Uterus (tissue), 2 donors: ENCODE data around the gene ARHGEF7.

Experiments
- POLR2A ChIP-seq, 2 donors: fragments of 450-650 bp; IDR thresholded peaks; one replicate each; pipeline ENCODE4 v1.6.1; 2016; ENCODE audit warnings: antibody characterized with exemption in 2 of 2, mild to moderate bottlenecking in 1 of 2, moderate library complexity in 1 of 2
- TF ChIP-seq, protein P1 (sequence below), 4 experiments: fragments of 200-600 bp in 2 of 4; fragments of 450-650 bp in 2 of 4; sonication (generic) in 2 of 4; IDR thresholded peaks; one replicate each; pipeline ENCODE4 v1.5.1; 2016 to 2019; ENCODE audit warnings: antibody characterized with exemption in 4 of 4, mild to moderate bottlenecking in 2 of 4, moderate library complexity in 1 of 4

DNA sequence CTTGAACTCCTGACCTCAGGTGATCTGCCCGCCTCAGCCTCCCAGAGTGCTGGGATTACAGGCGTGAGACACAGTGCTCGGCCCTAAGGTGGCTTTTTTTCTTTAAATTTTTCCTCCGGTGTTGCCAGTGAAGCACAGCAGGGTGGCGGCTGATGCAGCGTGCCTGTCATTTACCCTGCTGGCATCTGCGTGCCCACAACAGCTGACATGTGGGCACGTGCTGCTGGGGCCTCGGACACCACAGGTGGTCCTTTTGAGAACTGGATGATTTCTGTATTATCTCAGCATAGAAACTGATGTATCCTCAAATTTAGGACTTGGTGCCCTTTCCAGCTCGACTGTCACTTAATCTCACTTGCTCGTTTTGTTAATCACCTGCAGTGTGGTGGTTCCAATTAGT is 174.1 kb downstream of the ARHGEF7 start:
- no peak for TF ChIP-seq POLR2A (IDR thresholded peaks at IDR 0.05)
- TF ChIP-seq, protein P1, sequence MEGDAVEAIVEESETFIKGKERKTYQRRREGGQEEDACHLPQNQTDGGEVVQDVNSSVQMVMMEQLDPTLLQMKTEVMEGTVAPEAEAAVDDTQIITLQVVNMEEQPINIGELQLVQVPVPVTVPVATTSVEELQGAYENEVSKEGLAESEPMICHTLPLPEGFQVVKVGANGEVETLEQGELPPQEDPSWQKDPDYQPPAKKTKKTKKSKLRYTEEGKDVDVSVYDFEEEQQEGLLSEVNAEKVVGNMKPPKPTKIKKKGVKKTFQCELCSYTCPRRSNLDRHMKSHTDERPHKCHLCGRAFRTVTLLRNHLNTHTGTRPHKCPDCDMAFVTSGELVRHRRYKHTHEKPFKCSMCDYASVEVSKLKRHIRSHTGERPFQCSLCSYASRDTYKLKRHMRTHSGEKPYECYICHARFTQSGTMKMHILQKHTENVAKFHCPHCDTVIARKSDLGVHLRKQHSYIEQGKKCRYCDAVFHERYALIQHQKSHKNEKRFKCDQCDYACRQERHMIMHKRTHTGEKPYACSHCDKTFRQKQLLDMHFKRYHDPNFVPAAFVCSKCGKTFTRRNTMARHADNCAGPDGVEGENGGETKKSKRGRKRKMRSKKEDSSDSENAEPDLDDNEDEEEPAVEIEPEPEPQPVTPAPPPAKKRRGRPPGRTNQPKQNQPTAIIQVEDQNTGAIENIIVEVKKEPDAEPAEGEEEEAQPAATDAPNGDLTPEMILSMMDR (IDR thresholded peaks at IDR 0.05) = no peak
